ENCODE measurements around the gene ST3GAL2.

ST3GAL2 gene

DNA sequence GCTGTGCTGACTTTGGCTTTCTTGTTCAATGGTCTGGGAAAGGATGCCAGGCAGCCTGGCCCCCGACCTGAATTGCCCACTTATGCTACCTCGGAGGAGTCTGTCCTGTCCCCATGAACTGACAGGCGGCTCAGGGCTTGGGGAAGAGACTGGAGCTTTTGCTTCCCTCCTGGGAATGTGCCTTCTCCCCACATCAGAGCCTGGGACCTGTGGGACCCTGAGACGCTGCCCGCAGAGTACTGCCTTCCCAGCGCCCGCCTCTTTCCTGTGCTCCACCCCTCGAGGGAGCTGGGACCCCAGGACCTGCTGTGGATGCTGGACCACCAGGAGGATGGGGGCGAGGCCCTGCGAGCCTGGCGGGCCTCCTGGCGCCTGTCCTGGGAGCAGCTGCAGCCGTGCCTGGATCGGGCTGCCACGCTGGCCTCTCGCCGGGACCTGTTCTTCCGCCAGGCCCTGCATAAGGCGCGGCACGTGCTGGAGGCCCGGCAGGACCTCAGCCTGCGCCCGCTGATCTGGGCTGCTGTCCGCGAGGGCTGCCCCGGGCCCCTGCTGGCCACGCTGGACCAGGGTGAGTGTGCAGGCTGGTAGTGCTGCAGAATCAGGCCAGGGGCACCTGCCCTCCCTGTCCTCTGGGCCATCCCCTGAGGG lies 34.0 kb upstream of the ST3GAL2 start:
- DNase-seq (ENCODE audit: low spot score): no peak
- TF ChIP-seq, protein P1, sequence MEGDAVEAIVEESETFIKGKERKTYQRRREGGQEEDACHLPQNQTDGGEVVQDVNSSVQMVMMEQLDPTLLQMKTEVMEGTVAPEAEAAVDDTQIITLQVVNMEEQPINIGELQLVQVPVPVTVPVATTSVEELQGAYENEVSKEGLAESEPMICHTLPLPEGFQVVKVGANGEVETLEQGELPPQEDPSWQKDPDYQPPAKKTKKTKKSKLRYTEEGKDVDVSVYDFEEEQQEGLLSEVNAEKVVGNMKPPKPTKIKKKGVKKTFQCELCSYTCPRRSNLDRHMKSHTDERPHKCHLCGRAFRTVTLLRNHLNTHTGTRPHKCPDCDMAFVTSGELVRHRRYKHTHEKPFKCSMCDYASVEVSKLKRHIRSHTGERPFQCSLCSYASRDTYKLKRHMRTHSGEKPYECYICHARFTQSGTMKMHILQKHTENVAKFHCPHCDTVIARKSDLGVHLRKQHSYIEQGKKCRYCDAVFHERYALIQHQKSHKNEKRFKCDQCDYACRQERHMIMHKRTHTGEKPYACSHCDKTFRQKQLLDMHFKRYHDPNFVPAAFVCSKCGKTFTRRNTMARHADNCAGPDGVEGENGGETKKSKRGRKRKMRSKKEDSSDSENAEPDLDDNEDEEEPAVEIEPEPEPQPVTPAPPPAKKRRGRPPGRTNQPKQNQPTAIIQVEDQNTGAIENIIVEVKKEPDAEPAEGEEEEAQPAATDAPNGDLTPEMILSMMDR (IDR thresholded peaks at IDR 0.05): no peak
- no peak overlapping the region for H3K27ac ChIP-seq
- H3K4me3 ChIP-seq: no peak overlapping the region

DNA sequence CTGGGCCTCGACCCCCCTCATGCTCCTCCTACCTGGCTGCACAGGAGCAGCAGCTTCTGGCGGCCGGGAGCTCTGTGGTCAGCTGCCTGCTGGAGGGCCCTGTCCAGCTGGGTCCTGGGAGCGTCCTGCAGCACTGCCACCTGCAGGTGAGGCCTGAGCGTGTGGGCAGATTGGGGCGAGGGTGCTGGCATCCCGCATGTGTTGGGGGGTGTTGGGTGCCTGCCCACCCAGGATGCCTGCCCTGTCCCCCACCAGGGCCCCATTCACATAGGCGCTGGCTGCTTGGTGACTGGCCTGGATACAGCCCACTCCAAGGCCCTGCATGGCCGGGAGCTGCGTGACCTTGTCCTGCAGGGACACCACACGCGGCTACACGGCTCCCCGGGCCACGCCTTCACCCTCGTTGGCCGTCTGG lies 32.0 kb upstream of the ST3GAL2 start:
- Histone ChIP-seq H3K27ac (no peak overlapping the region), H3K4me3 (no peak overlapping the region)
- no peak for DNase-seq (ENCODE audit: low spot score)
- TF ChIP-seq, protein P1 (IDR thresholded peaks at IDR 0.05): no peak

DNA sequence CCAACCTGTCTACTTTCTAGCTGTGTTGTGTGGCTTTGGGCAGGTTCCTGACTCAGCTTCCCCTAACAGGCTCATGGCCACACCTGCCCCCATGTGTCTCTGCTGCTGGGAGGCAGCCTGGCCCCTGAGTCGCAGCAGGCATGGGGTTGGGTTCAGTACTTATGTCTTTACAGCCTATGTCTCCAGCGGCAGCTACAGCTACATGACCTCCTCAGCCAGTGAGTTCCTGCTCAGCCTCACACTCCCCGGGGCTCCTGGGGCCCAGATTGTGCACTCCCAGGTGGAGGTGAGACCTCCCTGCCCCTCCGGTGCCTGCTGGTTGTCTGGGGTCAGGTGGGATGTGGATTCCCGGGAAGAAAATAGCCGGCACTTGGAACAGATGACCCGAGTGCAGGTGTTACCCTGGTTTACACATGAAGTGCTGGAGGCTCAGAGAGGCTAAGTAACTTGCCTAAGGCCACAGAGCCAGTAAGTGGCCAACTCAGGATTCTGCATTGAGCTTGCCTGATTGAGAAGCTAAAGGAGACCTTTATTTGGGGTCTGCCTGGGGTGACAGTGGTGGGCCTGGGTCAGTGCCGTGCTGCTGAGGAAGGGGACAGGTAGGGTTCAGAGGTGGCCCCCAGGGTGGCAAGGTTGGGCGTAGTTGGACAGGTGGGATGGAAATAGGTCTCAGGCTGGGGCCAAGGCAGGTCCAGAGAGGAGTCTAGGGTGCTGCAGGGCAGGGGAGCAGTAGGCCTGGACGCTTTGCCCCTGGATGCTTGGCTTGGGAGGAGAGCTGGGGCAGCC lies 31.4 kb upstream of the ST3GAL2 start:
- H3K27ac ChIP-seq: no peak overlapping the region
- no peak overlapping the region for H3K4me3 ChIP-seq
- DNase-seq (ENCODE audit: low spot score): no peak
- TF ChIP-seq, protein P1 (IDR thresholded peaks at IDR 0.05): no peak

DNA sequence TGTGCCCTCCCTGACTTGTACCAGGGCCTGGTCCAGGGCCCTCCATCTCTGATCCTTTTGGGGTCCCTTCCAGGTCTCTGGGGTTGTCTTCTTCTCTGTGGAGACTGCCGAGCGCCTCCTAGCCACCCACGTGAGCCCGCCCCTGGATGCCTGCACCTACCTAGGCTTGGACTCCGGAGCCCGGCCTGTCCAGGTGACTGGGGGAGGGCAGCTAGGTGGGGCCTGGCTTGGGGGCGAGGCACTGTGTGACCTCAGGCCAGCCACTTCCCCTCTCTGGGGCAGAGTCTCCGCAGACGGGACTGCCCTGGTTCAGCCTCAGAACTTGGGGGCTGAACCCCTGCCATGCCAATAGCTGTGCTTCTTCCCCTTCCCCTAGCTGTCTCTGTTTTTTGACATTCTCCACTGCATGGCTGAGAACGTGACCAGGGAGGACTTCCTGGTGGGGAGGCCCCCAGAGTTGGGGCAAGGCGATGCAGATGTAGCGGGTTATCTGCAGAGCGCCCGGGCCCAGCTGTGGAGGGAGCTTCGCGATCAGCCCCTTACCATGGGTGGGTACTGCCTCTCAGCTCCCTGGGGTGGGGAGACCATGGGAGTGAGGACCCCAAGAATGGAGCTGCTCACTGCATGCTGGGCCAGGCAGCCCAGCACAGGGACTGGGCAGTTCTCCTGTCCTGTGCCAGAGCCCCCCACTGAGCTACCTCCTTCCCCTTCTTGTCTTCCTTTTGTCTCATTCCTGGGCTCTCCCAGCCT lies 30.1 kb upstream of the ST3GAL2 start:
- DNase-seq (ENCODE audit: low spot score): no peak
- TF ChIP-seq, protein P1 (IDR thresholded peaks at IDR 0.05): no peak
- H3K27ac ChIP-seq: no peak overlapping the region

DNA sequence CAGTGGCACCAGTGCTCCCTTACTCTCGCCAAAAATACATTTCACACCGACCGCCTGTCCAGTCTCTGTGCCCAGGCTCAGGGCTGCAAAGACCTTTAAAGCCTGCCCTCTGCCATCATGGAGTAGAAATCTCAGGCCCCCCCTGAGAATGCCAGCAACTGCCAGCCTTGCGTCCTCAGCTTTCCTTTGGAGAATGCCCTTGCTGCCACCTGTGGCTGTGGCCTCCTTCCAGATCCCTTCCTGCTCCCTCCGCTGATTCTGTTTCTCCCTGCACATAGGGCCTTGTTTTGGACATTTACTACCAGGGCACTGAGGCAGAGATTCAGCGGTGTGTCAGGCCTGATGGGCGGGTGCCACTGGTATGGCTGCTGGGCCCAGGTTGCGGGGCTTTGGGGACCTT lies 28.7 kb upstream of the ST3GAL2 start:
- no peak for DNase-seq (ENCODE audit: low spot score)
- Histone ChIP-seq H3K4me3 (no peak overlapping the region), H3K27ac (no peak overlapping the region)
- TF ChIP-seq, protein P1 (IDR thresholded peaks at IDR 0.05): no peak

More for the DNA sequence above, 30.1 kb upstream of the ST3GAL2 start:
- H3K4me3 ChIP-seq: no peak overlapping the region

DNA sequence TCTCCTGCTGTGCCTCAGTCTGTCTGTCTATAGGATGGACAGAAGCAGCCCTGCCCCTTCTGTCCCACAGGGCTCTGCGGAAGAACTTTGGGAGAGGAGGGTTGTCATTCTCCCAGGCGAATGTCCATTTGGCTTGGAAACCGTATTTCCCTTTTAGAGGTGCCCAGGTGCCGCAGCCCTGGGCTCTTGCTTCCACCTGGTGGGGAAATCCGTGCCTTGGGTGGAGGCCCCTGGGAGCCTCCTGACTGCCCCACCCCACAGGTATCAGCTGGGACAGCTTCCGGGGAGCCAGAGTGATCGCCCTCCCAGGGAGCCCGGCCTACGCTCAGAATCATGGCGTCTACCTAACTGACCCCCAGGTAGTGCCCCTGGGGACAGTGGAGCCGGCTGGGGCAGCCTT lies 28.2 kb upstream of the ST3GAL2 start:
- H3K27ac ChIP-seq: no peak overlapping the region
- TF ChIP-seq, protein P1 (IDR thresholded peaks at IDR 0.05): no peak
- no peak overlapping the region for H3K4me3 ChIP-seq
- no peak for DNase-seq (ENCODE audit: low spot score)

All from coronary artery (tissue), 2 donors.